ENCODE results near the gene CNNM1. TPM values are rescaled to one million over a fixed set of nuclear protein-coding genes. Genes with fewer than 3 reads are reported as not detected.

The CNNM1 gene
- total RNA-seq, 1 donor from 2014 or later = 0.19 TPM

DNA sequence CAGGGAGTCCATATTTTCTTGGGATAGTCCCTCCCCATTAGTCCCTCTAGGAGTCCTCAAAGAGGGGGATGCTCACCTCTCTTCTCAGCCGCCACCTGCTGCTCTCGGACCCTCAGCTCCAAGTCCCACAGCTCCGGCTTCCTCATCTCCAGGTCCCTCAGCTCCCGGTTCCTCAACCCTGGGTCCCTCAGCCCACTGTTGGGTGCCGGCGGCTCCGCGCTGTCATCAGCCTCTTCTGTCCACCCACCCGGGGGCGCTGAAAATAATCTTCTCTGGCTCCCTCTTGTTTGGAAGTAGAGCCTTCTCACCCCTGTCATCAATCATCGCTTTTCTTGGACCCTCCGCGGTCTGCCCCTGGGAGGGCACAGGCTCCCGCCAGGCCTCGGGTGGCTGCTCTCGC lies 13.3 kb upstream of the CNNM1 start:
- intact Hi-C loops (cut with micrococcal nuclease) = no loop called here

DNA sequence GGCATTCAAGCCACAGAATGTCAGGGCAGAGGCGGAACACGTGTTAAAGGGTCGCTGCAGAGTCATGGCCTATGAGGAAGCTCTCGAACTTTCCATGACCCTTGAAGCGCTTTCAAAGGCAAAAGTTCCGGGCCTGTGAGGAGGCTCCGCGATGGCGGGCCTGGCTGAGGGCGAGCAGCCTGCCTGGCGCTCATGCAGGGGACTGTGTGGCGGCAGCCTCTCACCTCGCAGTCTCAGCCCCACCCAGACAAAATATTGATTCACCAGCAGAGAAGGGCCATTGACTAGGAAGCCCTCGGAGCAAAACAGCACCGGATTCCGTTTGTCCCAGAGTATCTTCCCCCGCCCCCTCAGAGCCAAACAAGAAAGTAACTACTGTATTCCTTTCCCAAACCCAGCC lies 12.8 kb upstream of the CNNM1 start:
- no peak for DNase-seq
- no peak overlapping the region for H3K27ac ChIP-seq (replicated peaks)
- H3K9me3 ChIP-seq (replicated peaks) = peaks cover 10% of the 10 kb centered on the region
- TF ChIP-seq, protein P1, sequence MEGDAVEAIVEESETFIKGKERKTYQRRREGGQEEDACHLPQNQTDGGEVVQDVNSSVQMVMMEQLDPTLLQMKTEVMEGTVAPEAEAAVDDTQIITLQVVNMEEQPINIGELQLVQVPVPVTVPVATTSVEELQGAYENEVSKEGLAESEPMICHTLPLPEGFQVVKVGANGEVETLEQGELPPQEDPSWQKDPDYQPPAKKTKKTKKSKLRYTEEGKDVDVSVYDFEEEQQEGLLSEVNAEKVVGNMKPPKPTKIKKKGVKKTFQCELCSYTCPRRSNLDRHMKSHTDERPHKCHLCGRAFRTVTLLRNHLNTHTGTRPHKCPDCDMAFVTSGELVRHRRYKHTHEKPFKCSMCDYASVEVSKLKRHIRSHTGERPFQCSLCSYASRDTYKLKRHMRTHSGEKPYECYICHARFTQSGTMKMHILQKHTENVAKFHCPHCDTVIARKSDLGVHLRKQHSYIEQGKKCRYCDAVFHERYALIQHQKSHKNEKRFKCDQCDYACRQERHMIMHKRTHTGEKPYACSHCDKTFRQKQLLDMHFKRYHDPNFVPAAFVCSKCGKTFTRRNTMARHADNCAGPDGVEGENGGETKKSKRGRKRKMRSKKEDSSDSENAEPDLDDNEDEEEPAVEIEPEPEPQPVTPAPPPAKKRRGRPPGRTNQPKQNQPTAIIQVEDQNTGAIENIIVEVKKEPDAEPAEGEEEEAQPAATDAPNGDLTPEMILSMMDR (IDR thresholded peaks at IDR 0.05; ENCODE audit: borderline replicate concordance) = no peak
- H3K4me1 ChIP-seq = no peaks in the 10 kb centered on the region
- intact Hi-C loops (cut with micrococcal nuclease) = no loop called here
- H3K4me3 ChIP-seq = no peak overlapping the region
- peaks cover 43% of the 10 kb centered on the region for H3K27me3 ChIP-seq (ENCODE audit: low read depth)
- H3K36me3 ChIP-seq = no peaks in the 10 kb centered on the region

More for the DNA sequence above, 13.3 kb upstream of the CNNM1 start:
- TF ChIP-seq, protein P1 (IDR thresholded peaks at IDR 0.05; ENCODE audit: borderline replicate concordance) = no peak
- Histone ChIP-seq H3K4me1 (no peaks in the 10 kb centered on the region), H3K4me3 (no peak overlapping the region), H3K27ac (replicated peaks) (no peak overlapping the region), H3K9me3 (replicated peaks) (peaks cover 14% of the 10 kb centered on the region), H3K36me3 (no peaks in the 10 kb centered on the region), H3K27me3 (ENCODE audit: low read depth) (peaks cover 37% of the 10 kb centered on the region)
- DNase-seq = no peak

DNA sequence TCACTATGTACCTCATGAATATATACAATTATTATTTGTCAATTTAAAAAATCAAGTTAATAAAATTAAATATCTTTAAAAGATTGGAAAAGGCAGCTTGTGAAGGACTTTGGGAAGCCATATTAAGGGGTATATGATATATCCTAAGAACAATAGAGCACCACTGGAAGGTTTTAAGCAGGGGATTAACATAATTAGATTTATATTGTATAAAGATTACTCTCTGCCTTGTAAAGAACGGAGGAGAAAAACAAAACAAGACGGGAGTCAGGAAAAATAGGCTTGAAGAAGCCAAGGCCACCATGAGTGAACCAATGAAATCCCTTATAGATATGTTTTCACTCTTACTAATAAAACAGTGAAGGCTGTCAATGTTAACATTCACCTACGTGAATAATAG lies 11.1 kb upstream of the CNNM1 start:
- H3K36me3 ChIP-seq = no peaks in the 10 kb centered on the region
- H3K9me3 ChIP-seq (replicated peaks) = no peaks in the 10 kb centered on the region
- no peak for DNase-seq
- intact Hi-C loops (cut with micrococcal nuclease) = no loop called here
- TF ChIP-seq, protein P1 (IDR thresholded peaks at IDR 0.05; ENCODE audit: borderline replicate concordance) = no peak
- H3K4me1 ChIP-seq = no peaks in the 10 kb centered on the region
- H3K27ac ChIP-seq (replicated peaks) = no peak overlapping the region
- H3K27me3 ChIP-seq (ENCODE audit: low read depth) = peaks cover 59% of the 10 kb centered on the region
- H3K4me3 ChIP-seq = no peak overlapping the region

GRCh38 chr10:99318475-99318874 lies 10.7 kb upstream of the CNNM1 start:
- intact Hi-C loops (cut with micrococcal nuclease) = no loop called here
- Histone ChIP-seq H3K27ac (replicated peaks) (no peak overlapping the region), H3K4me1 (no peaks in the 10 kb centered on the region), H3K9me3 (replicated peaks) (no peaks in the 10 kb centered on the region), H3K36me3 (no peaks in the 10 kb centered on the region), H3K4me3 (no peak overlapping the region), H3K27me3 (ENCODE audit: low read depth) (peaks cover 64% of the 10 kb centered on the region)
- no peak for DNase-seq
- TF ChIP-seq, protein P1 (IDR thresholded peaks at IDR 0.05; ENCODE audit: borderline replicate concordance) = no peak

DNA sequence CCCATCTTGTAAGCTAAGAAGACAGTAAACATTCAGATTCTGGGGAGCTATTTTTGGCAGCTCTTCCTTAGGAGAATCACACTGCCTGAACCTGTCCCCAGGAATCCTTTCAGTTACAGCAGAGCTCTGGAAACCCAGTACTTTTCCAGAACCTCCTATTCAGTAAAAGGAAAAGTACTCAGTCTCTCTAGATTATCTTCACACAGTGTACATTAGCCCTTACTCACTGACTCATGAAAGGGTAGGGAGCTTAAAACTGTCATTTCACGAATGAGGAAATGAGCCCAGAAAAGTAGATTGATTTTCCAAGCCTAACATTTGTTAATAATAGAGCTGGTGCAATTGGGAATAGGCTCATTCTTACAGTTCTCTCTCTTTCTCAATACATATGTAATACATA lies 3.9 kb upstream of the CNNM1 start:
- Histone ChIP-seq H3K27me3 (ENCODE audit: low read depth) (peaks cover 91% of the 10 kb centered on the region), H3K27ac (replicated peaks) (no peak overlapping the region)
- TF ChIP-seq, protein P1 (IDR thresholded peaks at IDR 0.05; ENCODE audit: borderline replicate concordance) = no peak

DNA sequence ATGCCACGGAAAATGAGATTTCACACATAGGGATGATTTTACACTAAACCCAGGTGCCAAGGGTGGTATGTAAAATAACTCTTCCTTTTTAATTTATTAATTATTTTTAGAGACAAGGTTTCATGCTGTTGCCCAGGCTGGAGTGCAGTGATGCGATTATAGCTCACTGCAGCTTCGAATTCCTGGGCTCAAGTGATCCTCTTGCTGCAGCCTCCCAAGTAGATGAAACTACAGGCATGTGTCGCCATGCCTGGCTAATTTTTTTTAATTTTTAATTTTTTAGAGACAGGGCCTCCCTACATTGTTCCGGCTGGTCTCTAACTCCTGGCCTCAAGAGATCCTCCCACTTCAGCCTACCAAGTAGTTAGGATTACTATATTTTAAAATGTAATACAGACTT lies 2.3 kb upstream of the CNNM1 start:
- Histone ChIP-seq H3K4me1 (peaks cover 19% of the 10 kb centered on the region), H3K27ac (replicated peaks) (no peak overlapping the region), H3K27me3 (ENCODE audit: low read depth) (peaks cover 94% of the 10 kb centered on the region), H3K4me3 (no peak overlapping the region), H3K36me3 (no peaks in the 10 kb centered on the region), H3K9me3 (replicated peaks) (no peaks in the 10 kb centered on the region)
- no peak for DNase-seq
- TF ChIP-seq, protein P1 (IDR thresholded peaks at IDR 0.05; ENCODE audit: borderline replicate concordance) = no peak
- intact Hi-C loops (cut with micrococcal nuclease) = no loop called here

More for the DNA sequence above, 3.9 kb upstream of the CNNM1 start:
- no peak for DNase-seq
- Histone ChIP-seq H3K4me3 (no peak overlapping the region), H3K36me3 (no peaks in the 10 kb centered on the region), H3K4me1 (peaks cover 16% of the 10 kb centered on the region), H3K9me3 (replicated peaks) (no peaks in the 10 kb centered on the region)
- intact Hi-C loops (cut with micrococcal nuclease) = no loop called here
